ENCODE data around the gene RNF17. TPM values are rescaled to one million over a fixed set of nuclear protein-coding genes. Genes with fewer than 3 reads are reported as not detected.

The RNF17 gene
- polyA plus RNA-seq, 1 of the 3 experiments (the other 2 are of a cell fraction) = not detected

DNA sequence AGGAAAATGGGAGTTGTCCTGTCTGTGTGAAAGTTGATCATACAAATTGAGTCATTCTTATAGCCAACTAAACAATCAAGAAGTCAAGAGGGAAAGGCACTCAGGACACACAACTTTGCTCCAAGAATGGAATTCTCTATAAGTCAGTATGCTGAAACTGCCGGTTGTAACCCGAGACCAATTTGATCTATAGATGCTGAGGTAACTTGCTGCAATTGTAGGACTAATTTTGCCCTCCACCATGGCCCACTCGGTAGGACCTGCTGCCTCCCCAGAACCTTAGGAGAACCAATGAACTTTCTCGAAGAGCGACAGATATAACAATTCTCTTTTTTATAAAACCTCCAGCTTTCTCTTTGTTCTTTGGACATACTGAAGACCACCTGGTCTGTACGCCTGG, 157.0 kb downstream of the RNF17 start:
- H4K20me1 ChIP-seq (ENCODE audit: insufficient read depth) = no peaks in the 10 kb centered on the region
- H3K36me3 ChIP-seq (replicated peaks in 1 of 2; ENCODE audit: control insufficient read depth in 1 of 2, insufficient read depth in 2 of 2, low read length in 1 of 2) = no peaks in the 10 kb centered on the region
- H3K9me3 ChIP-seq = no peaks in the 10 kb centered on the region
- H3K9ac ChIP-seq = no peak overlapping the region
- H3K4me1 ChIP-seq (ENCODE audit: control insufficient read depth in 1 of 2, insufficient read depth in 2 of 2, low read depth in 1 of 2, low read length in 1 of 2) = peaks cover 3 to 4% of the 10 kb centered on the region in 2 experiments; a peak in 2 of 4 replicates
- TF ChIP-seq RCOR1 (IDR thresholded peaks at IDR 0.05; ENCODE audit: low read length) (no peak), TAF1 (IDR thresholded peaks at IDR 0.05; ENCODE audit: borderline replicate concordance, low read depth, low read length) (no peak), CHD2 (IDR thresholded peaks at IDR 0.05; ENCODE audit: low read length, partially characterized antibody) (no peak), TCF12 (IDR thresholded peaks at IDR 0.05) (no peak), EZH2phosphoT487 (IDR thresholded peaks at IDR 0.05; ENCODE audit: borderline replicate concordance, low read depth) (no peak), USF2 (IDR thresholded peaks at IDR 0.05; ENCODE audit: borderline replicate concordance, low read depth, low read length) (no peak), FOXJ3 (CRISPR knock-in tag; IDR thresholded peaks at IDR 0.05) (no peak), POLR2AphosphoS5 (IDR thresholded peaks at IDR 0.05; ENCODE audit: low read depth, low read length) (no peak), RAD21 (IDR thresholded peaks at IDR 0.05; ENCODE audit: low read length) (no peak), USF1 (IDR thresholded peaks at IDR 0.05; ENCODE audit: borderline replicate concordance, low read depth) (no peak), SIN3A (IDR thresholded peaks at IDR 0.05; ENCODE audit: borderline replicate concordance, low read depth, low read length) (no peak), RXRA (IDR thresholded peaks at IDR 0.05; ENCODE audit: borderline replicate concordance, low read depth) (no peak), NFIC (IDR thresholded peaks at IDR 0.05; ENCODE audit: borderline replicate concordance) (no peak), GABPA (IDR thresholded peaks at IDR 0.05; ENCODE audit: low read depth) (no peak)
- TF ChIP-seq, protein P1, sequence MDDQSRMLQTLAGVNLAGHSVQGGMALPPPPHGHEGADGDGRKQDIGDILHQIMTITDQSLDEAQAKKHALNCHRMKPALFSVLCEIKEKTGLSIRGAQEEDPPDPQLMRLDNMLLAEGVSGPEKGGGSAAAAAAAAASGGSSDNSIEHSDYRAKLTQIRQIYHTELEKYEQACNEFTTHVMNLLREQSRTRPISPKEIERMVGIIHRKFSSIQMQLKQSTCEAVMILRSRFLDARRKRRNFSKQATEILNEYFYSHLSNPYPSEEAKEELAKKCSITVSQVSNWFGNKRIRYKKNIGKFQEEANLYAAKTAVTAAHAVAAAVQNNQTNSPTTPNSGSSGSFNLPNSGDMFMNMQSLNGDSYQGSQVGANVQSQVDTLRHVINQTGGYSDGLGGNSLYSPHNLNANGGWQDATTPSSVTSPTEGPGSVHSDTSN (IDR thresholded peaks at IDR 0.05) = no peak
- H3K27ac ChIP-seq (ENCODE audit: low read depth in 2 of 2, low read length in 1 of 2) = no peak overlapping the region
- H2AFZ ChIP-seq (ENCODE audit: low read depth) = no peak overlapping the region
- ChIA-PET CTCF (no interaction called here), POLR2A (no interaction called here)
- peaks cover 11% of the 10 kb centered on the region for H3F3A ChIP-seq (replicated peaks; ENCODE audit: insufficient read depth)
- H3K79me2 ChIP-seq (ENCODE audit: insufficient read depth) = peaks cover 66% of the 10 kb centered on the region
- DNase-seq = no peak
- no peaks in the 10 kb centered on the region for H3K9me2 ChIP-seq
- H3K4me2 ChIP-seq = no peak overlapping the region
- over 99% methylated on average over 6 of the region's 6 CpGs for WGBS (ENCODE audit: low lambda C conversion rate)
- H3K27me3 ChIP-seq (ENCODE audit: insufficient read depth) = no peaks in the 10 kb centered on the region
- no peak overlapping the region for H3K4me3 ChIP-seq (ENCODE audit: low read depth in 2 of 2, low read length in 1 of 2)

GRCh38 chr13:24921881-24922280, 157.9 kb downstream of the RNF17 start:
- peak overlapping the region in 1 of 2 experiments; percentile 97; a peak in 2 of 4 replicates for H3K27ac ChIP-seq (ENCODE audit: low read depth in 2 of 2, low read length in 1 of 2)
- peaks cover 11% of the 10 kb centered on the region for H3F3A ChIP-seq (replicated peaks; ENCODE audit: insufficient read depth)
- H3K9ac ChIP-seq = peak overlapping the region; percentile 93
- peaks cover 57% of the 10 kb centered on the region for H3K79me2 ChIP-seq (ENCODE audit: insufficient read depth)
- DNase-seq = no peak
- H3K4me3 ChIP-seq (ENCODE audit: low read depth in 2 of 2, low read length in 1 of 2) = peak overlapping the region; percentile 96 to 100
- peak overlapping the region; percentile 79 for H2AFZ ChIP-seq (ENCODE audit: low read depth)
- H4K20me1 ChIP-seq (ENCODE audit: insufficient read depth) = no peaks in the 10 kb centered on the region
- H3K27me3 ChIP-seq (ENCODE audit: insufficient read depth) = no peaks in the 10 kb centered on the region
- H3K4me1 ChIP-seq (ENCODE audit: control insufficient read depth in 1 of 2, insufficient read depth in 2 of 2, low read depth in 1 of 2, low read length in 1 of 2) = peaks cover 3 to 4% of the 10 kb centered on the region in 2 experiments; a peak in 2 of 4 replicates
- no peaks in the 10 kb centered on the region for H3K36me3 ChIP-seq (replicated peaks in 1 of 2; ENCODE audit: control insufficient read depth in 1 of 2, insufficient read depth in 2 of 2, low read length in 1 of 2)
- no peaks in the 10 kb centered on the region for H3K9me2 ChIP-seq
- TF ChIP-seq SIN3A (IDR thresholded peaks at IDR 0.05; ENCODE audit: borderline replicate concordance, low read depth, low read length) (no peak), FOXJ3 (CRISPR knock-in tag; IDR thresholded peaks at IDR 0.05) (no peak), FOXM1 (IDR thresholded peaks at IDR 0.05; ENCODE audit: low read depth) (no peak), MXI1 (IDR thresholded peaks at IDR 0.05; ENCODE audit: low read depth, low read length) (peak; percentile 41; the same call in 1 of the 2 replicates), FOSL2 (IDR thresholded peaks at IDR 0.05; ENCODE audit: borderline replicate concordance, low read depth) (no peak)
- CTCF ChIA-PET = interaction anchor here (0.8 kb wide), 1 partner anchor 10 kb away, joined by 3 read pairs; no protein-coding TSS in a partner anchor
- H3K9me3 ChIP-seq = no peaks in the 10 kb centered on the region
- POLR2A ChIA-PET = no interaction called here
- WGBS (ENCODE audit: low lambda C conversion rate) = 2% methylated on average over 5 of the region's 5 CpGs
- peak overlapping the region; percentile 92 for H3K4me2 ChIP-seq

Data from SK-N-SH (cell line).